Measurements from ENCODE around the gene PLIN1.

GRCh38 chr15:89646416-89647141 lies 32.6 kb downstream of the PLIN1 start:
- TF ChIP-seq CTCF (IDR thresholded peaks at IDR 0.05), result no peak
- TF ChIP-seq POLR2A (IDR thresholded peaks at IDR 0.05), result no peak

Data from body of pancreas (tissue), 4 donors.